Peyer's patch (tissue), 4 donors: ENCODE measurements around the gene AIG1. TPM values are rescaled to one million over a fixed set of nuclear protein-coding genes. Genes with fewer than 3 reads are reported as not detected.
"Not testable (repeated sequence)": the region's sequence is repeated elsewhere in the genome, so short reads cannot be mapped to it uniquely, and the experiment has no call there.

Experiments used
- DNase-seq, 3 donors: peaks; one replicate each; pipeline ENCODE4 v3.0.0-alpha.2; 2017 to 2019
- H3K27ac ChIP-seq, 4 donors: fragments of 200-600 bp; sonication (generic); one replicate each; pipeline ENCODE4 v1.5.1; 2016 to 2019
- H3K27me3 ChIP-seq, 2 donors: fragments of 200-600 bp; sonication (generic); one replicate each; pipeline ENCODE4 v1.5.1; 2019
- H3K36me3 ChIP-seq, 3 donors: fragments of 200-600 bp; sonication (generic); one replicate each; pipeline ENCODE4 v1.5.1; 2016 to 2019
- H3K4me1 ChIP-seq, 4 donors: fragments of 200-600 bp; sonication (generic); one replicate each; pipeline ENCODE4 v1.5.1; 2016 to 2019
- H3K4me3 ChIP-seq, 4 donors: fragments of 200-600 bp; sonication (generic); 1 replicate in 3 of 4; 2 replicates in 1 of 4; pipeline ENCODE4 v1.5.1; 2016 to 2019; ENCODE audit warnings: mild to moderate bottlenecking in 1 of 4
- H3K9me3 ChIP-seq, 4 donors: fragments of 200-600 bp; sonication (generic); one replicate each; pipeline ENCODE4 v1.5.1; 2016 to 2019; ENCODE audit warnings: mild to moderate bottlenecking in 1 of 4
- CTCF ChIP-seq, 6 experiments: fragments of 450-650 bp in 4 of 6; fragments of 200-600 bp in 2 of 6; sonication (generic) in 1 of 6; IDR thresholded peaks; one replicate each; pipeline ENCODE4 v1.5.1; 2017 to 2019; ENCODE audit warnings: antibody characterized with exemption in 6 of 6, mild to moderate bottlenecking in 3 of 6, moderate library complexity in 1 of 6
- POLR2A ChIP-seq, 2 donors: fragments of 450-650 bp; IDR thresholded peaks; one replicate each; pipeline ENCODE4 v1.5.1; 2017; ENCODE audit warnings: antibody characterized with exemption in 2 of 2, mild to moderate bottlenecking in 2 of 2, moderate library complexity in 2 of 2
- total RNA-seq, 4 donors: library from RNA; depleted of rRNA; stranded (reverse); fragments of >200 nt; gene quantifications; one replicate each; pipeline ENCODE4 v1.1.0, GENCODE V29; 2016

Gene AIG1
- 100 to 1,000 TPM in 1 of 4 donors, 10 to 100 TPM in 2, 1 to 10 TPM in 1; 9.1 to 133 (median 84.9) TPM for total RNA-seq

- Histone ChIP-seq H3K9me3 (no peaks in the 10 kb centered on the region), H3K27ac (peak within 1 kb of the TSS; percentile 86 to 99 (median 95)), H3K4me1 (peaks cover 0 to 28% (median 4%) of the 10 kb centered on the region in 4 donors), H3K4me3 (peak within 1 kb of the TSS; percentile 79 to 97 (median 84)), H3K36me3 (no peaks in the 10 kb centered on the region), H3K27me3 (no peaks in the 10 kb centered on the region)
- peak; percentile 59 to 88 (median 80) for DNase-seq
- TF ChIP-seq POLR2A (IDR thresholded peaks at IDR 0.05) (no peak), CTCF (IDR thresholded peaks at IDR 0.05) (no peak)
These were observed at the start of gene AIG1 for GRCh38 chr6:143060806-143061596. TSS of gene AIG1 (plus strand) at chr6:143060889. CDS start at chr6:143060926, 37 bp downstream.

GRCh38 chr6:143014764-143015163 is 45.9 kb upstream of the AIG1 start:
- Histone ChIP-seq H3K4me1 (no peaks in the 10 kb centered on the region), H3K9me3 (no peaks in the 10 kb centered on the region)

GRCh38 chr6:143015300-143015706 is 45.4 kb upstream of the AIG1 start:
- H3K27me3 ChIP-seq: no peaks in the 10 kb centered on the region
- DNase-seq: no peak

More at GRCh38 chr6:143014764-143015163, 45.9 kb upstream of the AIG1 start:
- Histone ChIP-seq H3K27ac (no peak overlapping the region), H3K27me3 (no peaks in the 10 kb centered on the region), H3K4me3 (no peak overlapping the region), H3K36me3 (no peaks in the 10 kb centered on the region)
- TF ChIP-seq CTCF (IDR thresholded peaks at IDR 0.05): no peak
- no peak for TF ChIP-seq POLR2A (IDR thresholded peaks at IDR 0.05)
- no peak for DNase-seq

GRCh38 chr6:143018955-143019354 is 41.7 kb upstream of the AIG1 start:
- Histone ChIP-seq H3K27me3 (no peaks in the 10 kb centered on the region), H3K36me3 (no peaks in the 10 kb centered on the region), H3K9me3 (no peaks in the 10 kb centered on the region), H3K27ac (no peak overlapping the region), H3K4me1 (no peaks in the 10 kb centered on the region), H3K4me3 (no peak overlapping the region)
- TF ChIP-seq POLR2A (IDR thresholded peaks at IDR 0.05): no peak
- TF ChIP-seq CTCF (IDR thresholded peaks at IDR 0.05): no peak
- DNase-seq: no peak

More at GRCh38 chr6:143015300-143015706, 45.4 kb upstream of the AIG1 start:
- H3K27ac ChIP-seq: no peak overlapping the region
- no peaks in the 10 kb centered on the region for H3K9me3 ChIP-seq
- H3K4me1 ChIP-seq: no peaks in the 10 kb centered on the region
- H3K36me3 ChIP-seq: no peaks in the 10 kb centered on the region
- H3K4me3 ChIP-seq: no peak overlapping the region
- no peak for TF ChIP-seq POLR2A (IDR thresholded peaks at IDR 0.05)

GRCh38 chr6:143020862-143021261 is 39.8 kb upstream of the AIG1 start:
- H3K4me3 ChIP-seq, H3K27me3 ChIP-seq, H3K9me3 ChIP-seq, H3K36me3 ChIP-seq, H3K4me1 ChIP-seq, H3K27ac ChIP-seq, DNase-seq: not testable (repeated sequence)

GRCh38 chr6:143021543-143021942 is 39.1 kb upstream of the AIG1 start:
- Histone ChIP-seq H3K4me3 (no peak overlapping the region), H3K27me3 (no peaks in the 10 kb centered on the region), H3K9me3 (no peaks in the 10 kb centered on the region), H3K4me1 (no peaks in the 10 kb centered on the region), H3K27ac (no peak overlapping the region), H3K36me3 (no peaks in the 10 kb centered on the region)
- DNase-seq: no peak
- TF ChIP-seq POLR2A (IDR thresholded peaks at IDR 0.05) (no peak), CTCF (IDR thresholded peaks at IDR 0.05) (no peak)
